A549 (cell line): ENCODE results near the gene ADARB2.

Source experiments
- CEBPB ChIP-seq, 2 experiments: fragments of >200 bp in 1 of 2; sonication (Bioruptor Twin) in 1 of 2; formaldehyde crosslinking in 1 of 2; IDR thresholded peaks; 2 replicates each; pipeline ENCODE4 v1.6.1; 2012 to 2016
- CHD2 ChIP-seq: fragments of 150-350 bp; IDR thresholded peaks from 2 replicates; pipeline ENCODE4 v1.6.1; 2014; ENCODE audit warnings: low read length; ENCODE audit not compliant: partially characterized antibody
- FOSB ChIP-seq: fragments of 250-450 bp; sonication (Bioruptor Pico); IDR thresholded peaks from 2 replicates; pipeline ENCODE4 v1.5.0; 2020; ENCODE audit warnings: mild to moderate bottlenecking, moderate library complexity
- JUN ChIP-seq, 2 experiments: fragments of >200 bp; sonication (Bioruptor Twin); formaldehyde crosslinking; IDR thresholded peaks; 2 replicates in 1 of 2; 3 replicates in 1 of 2; pipeline ENCODE4 v1.6.1; 2016 to 2017
- JUNB ChIP-seq: fragments of >200 bp; sonication (Bioruptor Twin); formaldehyde crosslinking; IDR thresholded peaks from 2 replicates; pipeline ENCODE4 v1.6.1; 2016
- KDM1A ChIP-seq: fragments of 200-600 bp; sonication (generic); IDR thresholded peaks from 2 replicates; pipeline ENCODE4 v1.6.1; 2016; ENCODE audit warnings: low read depth, mild to moderate bottlenecking
- POLR2A ChIP-seq: IDR thresholded peaks from 2 replicates; pipeline ENCODE4 v1.6.1; 2012; ENCODE audit warnings: mild to moderate bottlenecking, low read length
- SREBF2 ChIP-seq: fragments of 450-650 bp; IDR thresholded peaks from 2 replicates; pipeline ENCODE4 v1.6.1; 2014; ENCODE audit warnings: mild to moderate bottlenecking, moderate library complexity
- TP53 ChIP-seq: fragments of 250-450 bp; sonication (Bioruptor Pico); IDR thresholded peaks from 2 replicates; pipeline ENCODE4 v1.5.0; 2021; ENCODE audit warnings: mild to moderate bottlenecking, moderate library complexity
- TF ChIP-seq, protein P1 (sequence below): fragments of >200 bp; sonication (Bioruptor Twin); formaldehyde crosslinking; IDR thresholded peaks from 3 replicates; pipeline ENCODE4 v1.5.1; 2016
- TF ChIP-seq, protein P2 (sequence below): IDR thresholded peaks from 2 replicates; pipeline ENCODE4 v1.6.1; 2012; ENCODE audit warnings: low read depth, borderline replicate concordance
- TF ChIP-seq, protein P3 (sequence below): fragments of 200-600 bp; sonication (generic); IDR thresholded peaks from 2 replicates; pipeline ENCODE4 v1.6.1; 2016; ENCODE audit warnings: antibody characterized with exemption, mild to moderate bottlenecking, moderate library complexity

DNA sequence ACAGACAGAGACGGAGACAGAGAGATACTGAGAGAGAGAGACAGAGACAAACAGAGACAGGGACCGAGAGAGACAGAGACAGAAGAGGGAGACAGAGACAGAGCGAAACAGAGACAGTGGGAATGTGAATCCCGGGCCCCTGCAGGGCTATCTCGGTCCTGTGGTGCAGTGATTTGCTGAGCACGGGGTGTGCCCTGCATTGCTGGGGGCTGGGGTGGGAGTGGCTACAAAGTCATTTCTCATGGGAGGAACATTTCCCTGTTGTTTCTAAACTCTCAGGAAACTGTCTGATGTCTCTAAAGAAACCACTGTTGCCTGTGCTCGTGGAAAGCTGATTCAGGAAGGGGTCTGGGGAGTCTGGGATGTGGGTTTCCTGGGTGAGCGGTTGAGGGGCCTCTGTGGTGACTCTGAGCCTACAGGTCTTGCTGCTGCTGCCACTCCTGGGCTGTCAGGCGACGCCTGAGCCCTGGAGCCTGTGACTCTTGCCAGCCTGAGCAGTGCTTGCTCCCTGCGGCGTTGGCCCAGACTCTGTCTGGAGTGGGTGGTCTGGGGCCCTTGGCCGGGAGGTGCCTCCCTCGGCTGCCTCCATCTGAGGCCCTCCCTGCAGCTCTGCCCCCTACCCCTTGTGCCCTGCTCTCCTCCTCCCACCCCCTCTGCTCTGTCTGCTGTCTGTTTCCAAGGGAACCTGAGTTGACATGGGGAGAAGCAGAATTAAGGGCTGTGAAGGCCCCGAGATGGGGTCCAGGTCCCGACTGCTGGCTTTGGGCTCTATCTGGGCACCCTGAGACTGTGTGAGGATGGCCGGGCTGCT lies 389.2 kb downstream of the ADARB2 start:
- TF ChIP-seq, protein P1, sequence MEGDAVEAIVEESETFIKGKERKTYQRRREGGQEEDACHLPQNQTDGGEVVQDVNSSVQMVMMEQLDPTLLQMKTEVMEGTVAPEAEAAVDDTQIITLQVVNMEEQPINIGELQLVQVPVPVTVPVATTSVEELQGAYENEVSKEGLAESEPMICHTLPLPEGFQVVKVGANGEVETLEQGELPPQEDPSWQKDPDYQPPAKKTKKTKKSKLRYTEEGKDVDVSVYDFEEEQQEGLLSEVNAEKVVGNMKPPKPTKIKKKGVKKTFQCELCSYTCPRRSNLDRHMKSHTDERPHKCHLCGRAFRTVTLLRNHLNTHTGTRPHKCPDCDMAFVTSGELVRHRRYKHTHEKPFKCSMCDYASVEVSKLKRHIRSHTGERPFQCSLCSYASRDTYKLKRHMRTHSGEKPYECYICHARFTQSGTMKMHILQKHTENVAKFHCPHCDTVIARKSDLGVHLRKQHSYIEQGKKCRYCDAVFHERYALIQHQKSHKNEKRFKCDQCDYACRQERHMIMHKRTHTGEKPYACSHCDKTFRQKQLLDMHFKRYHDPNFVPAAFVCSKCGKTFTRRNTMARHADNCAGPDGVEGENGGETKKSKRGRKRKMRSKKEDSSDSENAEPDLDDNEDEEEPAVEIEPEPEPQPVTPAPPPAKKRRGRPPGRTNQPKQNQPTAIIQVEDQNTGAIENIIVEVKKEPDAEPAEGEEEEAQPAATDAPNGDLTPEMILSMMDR = no peak
- TF ChIP-seq CHD2 = no peak
- TF ChIP-seq POLR2A = no peak
- TF ChIP-seq KDM1A = no peak
- no peak for TF ChIP-seq FOSB (CRISPR knock-in tag)
- no peak for TF ChIP-seq CEBPB (IDR thresholded peaks at IDR 0.05)
- no peak for TF ChIP-seq JUNB
- TF ChIP-seq, protein P2, sequence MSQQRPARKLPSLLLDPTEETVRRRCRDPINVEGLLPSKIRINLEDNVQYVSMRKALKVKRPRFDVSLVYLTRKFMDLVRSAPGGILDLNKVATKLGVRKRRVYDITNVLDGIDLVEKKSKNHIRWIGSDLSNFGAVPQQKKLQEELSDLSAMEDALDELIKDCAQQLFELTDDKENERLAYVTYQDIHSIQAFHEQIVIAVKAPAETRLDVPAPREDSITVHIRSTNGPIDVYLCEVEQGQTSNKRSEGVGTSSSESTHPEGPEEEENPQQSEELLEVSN = no peak
- TF ChIP-seq TP53 (CRISPR knock-in tag) = no peak
- no peak for TF ChIP-seq SREBF2
- TF ChIP-seq JUN (IDR thresholded peaks at IDR 0.05) = no peak
- TF ChIP-seq, protein P3, sequence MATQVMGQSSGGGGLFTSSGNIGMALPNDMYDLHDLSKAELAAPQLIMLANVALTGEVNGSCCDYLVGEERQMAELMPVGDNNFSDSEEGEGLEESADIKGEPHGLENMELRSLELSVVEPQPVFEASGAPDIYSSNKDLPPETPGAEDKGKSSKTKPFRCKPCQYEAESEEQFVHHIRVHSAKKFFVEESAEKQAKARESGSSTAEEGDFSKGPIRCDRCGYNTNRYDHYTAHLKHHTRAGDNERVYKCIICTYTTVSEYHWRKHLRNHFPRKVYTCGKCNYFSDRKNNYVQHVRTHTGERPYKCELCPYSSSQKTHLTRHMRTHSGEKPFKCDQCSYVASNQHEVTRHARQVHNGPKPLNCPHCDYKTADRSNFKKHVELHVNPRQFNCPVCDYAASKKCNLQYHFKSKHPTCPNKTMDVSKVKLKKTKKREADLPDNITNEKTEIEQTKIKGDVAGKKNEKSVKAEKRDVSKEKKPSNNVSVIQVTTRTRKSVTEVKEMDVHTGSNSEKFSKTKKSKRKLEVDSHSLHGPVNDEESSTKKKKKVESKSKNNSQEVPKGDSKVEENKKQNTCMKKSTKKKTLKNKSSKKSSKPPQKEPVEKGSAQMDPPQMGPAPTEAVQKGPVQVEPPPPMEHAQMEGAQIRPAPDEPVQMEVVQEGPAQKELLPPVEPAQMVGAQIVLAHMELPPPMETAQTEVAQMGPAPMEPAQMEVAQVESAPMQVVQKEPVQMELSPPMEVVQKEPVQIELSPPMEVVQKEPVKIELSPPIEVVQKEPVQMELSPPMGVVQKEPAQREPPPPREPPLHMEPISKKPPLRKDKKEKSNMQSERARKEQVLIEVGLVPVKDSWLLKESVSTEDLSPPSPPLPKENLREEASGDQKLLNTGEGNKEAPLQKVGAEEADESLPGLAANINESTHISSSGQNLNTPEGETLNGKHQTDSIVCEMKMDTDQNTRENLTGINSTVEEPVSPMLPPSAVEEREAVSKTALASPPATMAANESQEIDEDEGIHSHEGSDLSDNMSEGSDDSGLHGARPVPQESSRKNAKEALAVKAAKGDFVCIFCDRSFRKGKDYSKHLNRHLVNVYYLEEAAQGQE = no peak
